DMS 273 (cell line): ENCODE data around the gene BRD7.
A peak's percentile ranks its signal among the peaks of the same experiment; 100 is the strongest.
"Not testable (repeated sequence)": the region's sequence is repeated elsewhere in the genome, so short reads cannot be mapped to it uniquely, and the experiment has no call there.

ENCODE experiments used
- DNase-seq: peaks from one replicate; lab custom pipeline; 2025; ENCODE audit not compliant: unreplicated experiment; lab: John Stamatoyannopoulos, UW

Gene BRD7

DNA sequence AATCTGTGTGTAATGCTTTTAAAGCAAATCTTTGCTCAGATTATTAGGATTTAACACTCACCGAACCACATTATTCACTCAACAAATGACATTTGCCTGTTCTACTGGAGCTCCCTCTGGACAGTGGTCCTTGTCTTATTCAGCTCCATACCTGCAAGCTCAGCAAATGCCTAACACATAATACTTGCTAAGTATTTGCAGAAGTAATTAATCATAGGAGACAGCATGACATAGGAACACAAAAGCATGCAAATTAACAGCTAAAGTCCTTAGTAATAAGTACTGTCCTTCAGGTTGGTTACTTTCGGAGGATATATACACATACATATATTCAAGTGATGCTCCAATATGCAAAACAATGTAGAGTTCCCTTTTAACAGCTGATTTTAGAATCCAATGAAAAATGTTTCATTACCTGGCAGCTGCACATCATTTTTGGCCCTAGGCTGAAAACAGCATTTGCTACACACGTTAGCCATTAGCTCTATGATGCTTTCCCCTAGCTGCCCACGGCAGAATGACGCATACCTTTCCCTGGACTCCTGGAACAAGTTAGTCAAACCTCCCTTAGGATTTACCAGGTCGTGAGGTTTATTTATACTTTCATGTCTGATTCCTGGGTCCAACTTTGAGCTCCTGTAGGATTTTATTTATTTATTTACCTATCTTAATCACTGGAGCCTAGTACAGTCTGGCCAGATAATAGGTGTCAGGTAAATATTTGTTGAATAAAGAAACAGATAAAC, 8.6 kb downstream of the BRD7 start:
- DNase-seq: peak; percentile 33

DNA sequence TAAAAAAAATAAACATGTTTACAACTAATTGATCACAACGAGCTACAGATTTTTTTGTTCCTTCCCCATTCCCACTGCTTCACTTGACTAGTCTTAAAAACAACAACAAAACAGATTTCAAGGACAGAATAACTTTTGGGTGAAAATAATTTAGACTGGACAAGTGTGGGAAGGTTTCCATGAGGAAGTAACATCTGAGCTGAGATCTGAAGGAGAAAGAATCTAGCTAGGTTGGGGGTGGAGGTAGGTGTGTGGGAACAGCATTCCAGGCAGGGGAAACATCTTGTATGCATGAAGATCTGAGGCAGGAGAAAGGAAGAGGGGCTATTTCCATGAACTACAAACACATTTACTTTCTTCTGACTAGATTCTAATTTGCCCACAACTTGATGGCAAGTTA, 9.2 kb downstream of the BRD7 start:
- DNase-seq: no peak

DNA sequence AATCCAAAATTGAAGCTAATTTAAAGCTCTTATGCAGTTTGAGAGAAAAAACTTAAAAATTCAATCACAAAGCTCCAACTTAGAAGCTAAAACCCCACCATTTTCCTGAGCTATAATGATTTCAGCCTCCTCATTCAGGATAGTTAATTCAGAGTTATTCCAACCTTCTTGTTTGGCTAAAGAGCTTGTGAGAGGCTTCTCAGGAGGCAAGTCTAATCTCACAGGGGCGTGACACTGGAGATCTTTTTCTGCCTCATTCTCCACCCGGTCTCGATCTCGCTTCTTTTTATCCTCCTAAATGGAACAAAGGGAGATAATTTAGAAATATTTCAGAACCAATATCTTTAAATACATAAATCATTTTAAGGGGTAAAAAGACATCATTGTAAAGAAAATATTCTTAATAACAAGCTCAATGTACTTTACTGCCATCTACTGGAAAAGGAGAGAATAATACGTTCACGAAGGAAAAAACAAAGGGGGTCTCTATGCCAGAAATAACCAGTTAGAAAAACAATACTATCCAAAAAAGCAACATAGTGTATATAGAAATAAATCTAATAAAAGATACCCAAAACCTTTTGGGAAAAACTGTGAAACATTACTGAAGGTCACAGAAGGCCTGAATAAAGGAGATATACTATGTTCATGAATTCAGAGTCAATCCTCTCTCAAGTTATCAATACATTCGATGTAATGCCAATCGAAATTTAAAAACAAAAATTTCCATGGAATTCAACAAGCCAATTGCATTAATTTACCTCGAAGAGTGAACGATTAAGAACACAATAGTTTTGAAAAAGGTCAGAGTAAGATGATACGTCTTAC, 13.9 kb downstream of the BRD7 start:
- peak; percentile 39 for DNase-seq

DNA sequence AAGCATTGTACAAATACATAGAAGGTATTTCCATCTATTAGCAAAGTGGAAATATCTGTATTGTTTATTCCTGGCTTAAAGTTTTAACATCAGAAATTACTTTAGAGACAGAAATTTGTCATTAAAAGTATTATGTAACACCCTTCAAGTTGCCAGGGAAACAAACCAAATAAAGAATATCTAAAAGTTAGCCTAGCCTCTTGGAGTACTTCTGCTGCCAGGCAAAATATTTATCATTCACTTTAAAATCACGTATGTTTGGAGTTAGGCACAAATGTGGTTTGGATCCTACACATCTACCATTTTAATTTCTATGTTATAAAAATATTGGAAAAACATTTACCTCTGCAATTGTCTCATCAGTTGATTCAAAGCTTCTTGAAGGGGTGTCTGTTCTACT, 14.7 kb downstream of the BRD7 start:
- no peak for DNase-seq

DNA sequence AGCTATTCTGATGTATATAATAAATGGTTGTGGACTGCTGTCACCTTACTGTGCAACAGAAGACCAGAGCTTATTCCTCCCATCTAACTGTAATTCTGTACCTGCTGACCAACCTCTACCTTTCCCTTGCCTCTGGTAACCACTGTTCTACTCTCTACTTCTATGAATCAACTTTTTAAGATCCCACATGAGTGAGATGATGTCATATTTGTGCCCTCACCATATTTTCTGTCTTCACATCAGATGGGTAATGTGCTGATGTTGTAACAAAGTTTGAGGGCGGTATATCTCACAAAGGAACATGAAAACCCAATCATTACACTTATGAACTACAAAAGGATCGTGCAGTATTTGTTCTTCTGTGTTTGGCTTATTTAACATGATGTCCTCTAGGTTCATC, 16.8 kb downstream of the BRD7 start:
- DNase-seq: no peak

DNA sequence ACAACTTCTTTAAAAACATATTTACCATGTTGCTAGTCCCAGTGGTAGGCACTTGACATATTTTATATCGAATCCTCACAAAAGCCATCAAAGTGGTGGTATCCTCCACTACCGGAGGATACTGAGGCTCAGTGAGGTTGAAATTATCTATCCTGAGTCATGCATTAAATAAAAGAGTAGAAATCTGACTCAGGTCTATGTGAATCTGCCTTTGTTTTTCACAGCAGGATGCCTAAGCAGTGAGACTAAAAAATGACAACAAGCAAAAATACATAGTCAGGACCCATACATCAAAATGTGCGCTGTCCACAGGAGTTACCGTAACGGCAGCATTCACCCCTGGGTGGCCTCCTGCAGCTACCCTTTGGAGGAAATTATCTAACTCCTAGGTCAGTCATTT, 17.7 kb downstream of the BRD7 start:
- no peak for DNase-seq

DNA sequence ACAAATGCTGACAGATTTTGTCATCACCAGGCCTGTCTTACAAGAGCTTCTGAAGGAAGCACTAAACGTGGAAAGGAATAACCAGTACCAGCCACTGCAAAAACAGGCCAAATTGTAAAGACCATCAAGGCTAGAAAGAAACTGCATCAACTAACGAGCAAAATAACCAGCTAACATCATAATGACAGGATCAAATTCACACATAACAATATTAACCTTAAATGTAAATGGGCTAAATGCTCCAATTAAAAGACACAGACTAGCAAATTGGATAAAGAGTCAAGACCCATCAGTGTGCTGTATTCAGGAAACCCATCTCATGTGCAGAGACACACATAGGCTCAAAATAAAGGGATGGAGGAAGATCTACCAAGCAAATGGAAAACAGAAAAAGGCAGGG, 23.6 kb downstream of the BRD7 start:
- not testable (repeated sequence) for DNase-seq

DNA sequence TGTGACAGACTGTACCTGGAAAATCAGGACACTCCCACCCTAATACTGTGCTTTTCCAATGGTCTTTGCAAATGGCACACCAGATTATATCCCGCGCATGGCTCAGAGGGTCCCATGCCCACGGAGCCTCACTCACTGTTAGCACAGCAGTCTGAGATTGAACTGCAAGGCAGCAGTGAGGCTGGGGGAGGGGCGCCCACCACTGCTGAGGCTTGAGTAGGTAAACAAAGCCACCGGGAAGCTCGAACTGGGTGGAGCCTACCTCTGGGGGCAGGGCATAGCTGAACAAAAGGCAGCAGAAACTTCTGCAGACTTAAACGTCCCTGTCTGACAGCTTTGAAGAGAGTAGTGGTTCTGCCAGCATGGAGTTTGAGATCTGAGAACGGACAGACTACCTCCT, 25.2 kb downstream of the BRD7 start:
- DNase-seq: not testable (repeated sequence)

DNA sequence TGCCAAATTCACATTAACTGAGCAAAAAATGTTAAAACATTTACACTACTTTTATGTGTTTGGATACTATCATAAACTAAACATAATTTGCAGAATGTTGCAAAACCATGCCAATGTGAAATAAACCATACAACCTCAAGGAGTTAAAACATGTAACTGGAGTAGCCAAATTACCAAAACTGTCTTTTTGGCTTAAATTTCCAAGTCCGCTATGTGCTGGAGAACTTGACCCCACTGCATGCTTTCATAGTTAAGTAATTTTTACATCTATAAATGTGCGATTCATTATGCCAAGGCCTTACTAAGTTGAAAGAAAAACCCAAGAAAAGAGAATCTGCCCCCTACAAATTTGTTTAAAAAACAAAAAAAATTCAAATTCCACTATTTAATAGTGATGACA, 28.2 kb downstream of the BRD7 start:
- DNase-seq: no peak

DNA sequence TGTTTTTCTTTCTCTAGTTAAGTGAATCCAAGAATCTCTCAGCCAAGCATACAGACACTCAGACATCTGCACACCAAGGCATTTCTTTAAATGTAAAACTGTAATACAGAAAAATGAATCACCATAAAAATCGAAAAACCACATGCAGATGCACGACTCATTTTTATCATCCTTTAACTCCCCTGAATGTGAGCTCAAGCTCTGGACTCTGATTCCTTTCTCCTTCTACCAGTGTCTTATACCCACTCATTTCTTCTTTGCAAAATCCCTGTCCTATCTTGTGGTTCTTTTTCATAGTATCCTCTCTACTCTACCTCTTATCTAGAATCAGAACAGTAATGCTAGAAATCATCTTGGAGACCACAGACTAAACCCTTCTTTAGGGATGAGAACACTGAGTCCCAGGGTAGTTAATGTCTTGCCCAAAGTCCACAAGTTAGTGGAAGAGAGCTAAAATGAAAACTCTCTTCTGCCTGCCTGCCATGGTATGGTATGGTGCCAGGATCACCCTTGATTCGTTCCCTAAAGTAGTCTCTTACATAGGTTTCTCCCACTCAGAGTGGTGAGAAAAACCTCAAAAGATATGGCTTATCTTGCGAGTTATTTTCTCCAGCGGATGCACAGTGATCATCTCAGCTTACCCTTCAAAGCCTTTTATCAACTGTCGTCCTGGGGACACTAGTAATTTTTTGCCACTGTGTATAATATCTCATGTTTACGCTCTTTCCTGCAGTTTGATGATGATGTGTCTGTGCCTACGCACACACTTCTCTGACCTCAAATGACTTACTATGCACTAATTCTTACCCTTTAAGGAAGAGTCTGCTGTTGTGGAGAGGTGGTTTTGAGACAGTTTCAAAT, 30.2 kb downstream of the BRD7 start:
- no peak for DNase-seq

DNA sequence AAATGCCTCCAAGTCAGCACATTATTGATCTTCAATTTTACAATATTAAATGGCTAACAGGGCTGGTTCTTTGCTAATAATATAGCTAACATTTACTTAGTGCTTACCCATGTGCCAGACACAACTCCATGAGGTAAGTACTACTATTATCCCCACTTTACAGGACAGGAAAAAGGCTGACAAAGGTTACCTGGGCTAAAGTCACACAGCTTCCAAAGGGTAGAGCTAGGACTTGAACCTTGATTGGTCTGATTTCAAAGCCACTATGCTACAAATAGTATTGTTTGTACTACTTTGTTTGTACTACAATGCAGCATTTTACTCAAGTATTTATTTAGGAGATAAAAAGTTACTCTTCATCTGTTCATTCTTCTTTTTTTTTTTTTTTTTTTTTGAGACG, 31.9 kb downstream of the BRD7 start:
- DNase-seq: no peak

DNA sequence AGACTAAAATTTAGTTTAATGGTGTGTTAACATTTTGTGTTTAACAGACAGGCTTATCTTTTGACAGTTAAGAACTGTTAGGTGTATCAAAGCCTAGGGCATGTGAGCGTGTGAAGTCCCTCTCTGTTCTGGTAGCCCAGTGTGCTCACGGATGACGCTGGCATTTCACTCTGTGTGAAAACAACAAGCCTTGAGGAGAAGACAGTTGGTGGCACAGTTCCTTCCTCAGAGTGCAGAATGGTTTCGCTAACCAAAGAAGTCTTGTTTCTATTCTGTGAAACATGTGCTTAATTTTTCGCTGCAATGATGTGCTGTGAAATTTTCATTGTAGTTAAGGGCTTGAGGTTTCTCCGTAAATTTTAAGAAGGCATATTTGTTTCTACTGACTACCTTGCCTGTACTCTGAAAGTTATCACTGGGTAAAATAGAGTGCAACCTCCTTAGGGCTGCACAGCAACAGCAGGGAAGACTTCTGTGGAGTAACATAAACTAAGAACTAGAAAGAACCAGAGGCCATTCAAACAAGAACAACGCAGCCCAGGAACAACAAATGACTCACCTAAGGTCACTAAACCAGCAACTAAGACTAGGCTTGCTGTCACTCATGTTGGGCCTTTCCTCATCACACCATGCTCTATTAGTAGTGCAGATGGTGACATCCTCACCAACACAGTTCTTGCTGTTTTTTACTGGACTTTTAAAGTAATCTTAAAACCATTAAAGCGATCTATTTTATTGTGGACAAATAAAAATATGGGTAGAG, 33.4 kb downstream of the BRD7 start:
- DNase-seq: no peak

DNA sequence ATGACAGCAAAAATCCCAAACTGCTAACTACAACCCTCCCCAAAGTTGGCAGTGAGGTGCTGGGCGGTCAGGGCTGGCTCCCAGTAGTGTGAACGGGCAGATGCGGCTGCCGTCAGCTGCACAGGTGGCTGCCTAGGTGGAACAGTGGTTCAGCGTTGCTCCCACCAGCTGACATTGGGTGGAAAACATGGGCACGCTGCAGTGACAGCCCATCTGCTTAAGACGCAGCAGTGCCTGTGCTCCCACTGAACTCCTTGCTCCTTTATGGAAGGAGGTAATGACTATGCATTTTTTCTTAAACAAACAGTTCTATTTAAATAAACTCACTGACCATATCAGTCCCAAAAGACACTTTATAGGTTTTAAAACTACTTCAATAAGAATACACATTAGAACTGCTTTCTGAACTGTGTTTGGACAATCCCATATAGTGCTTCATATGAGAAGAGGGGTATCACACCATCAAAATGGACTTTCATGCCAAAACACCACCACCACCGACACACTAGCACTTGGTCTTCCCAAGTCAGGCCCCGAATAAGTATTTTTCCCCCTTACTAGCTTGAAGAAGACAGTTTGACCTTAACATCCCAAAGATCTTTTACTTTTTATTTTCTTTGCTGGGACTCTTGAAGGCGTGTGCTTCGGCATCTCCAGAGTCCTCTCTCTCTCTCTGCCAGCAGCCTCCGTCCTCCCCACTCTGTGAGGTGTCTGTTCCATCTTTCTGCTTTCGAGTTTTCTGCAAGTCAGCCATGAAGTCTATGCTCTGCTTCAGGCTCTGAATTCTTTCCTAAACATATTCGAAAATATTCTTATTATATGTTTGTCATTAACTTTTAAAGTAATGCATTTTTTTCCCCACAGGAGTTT, 34.4 kb downstream of the BRD7 start:
- DNase-seq: no peak

DNA sequence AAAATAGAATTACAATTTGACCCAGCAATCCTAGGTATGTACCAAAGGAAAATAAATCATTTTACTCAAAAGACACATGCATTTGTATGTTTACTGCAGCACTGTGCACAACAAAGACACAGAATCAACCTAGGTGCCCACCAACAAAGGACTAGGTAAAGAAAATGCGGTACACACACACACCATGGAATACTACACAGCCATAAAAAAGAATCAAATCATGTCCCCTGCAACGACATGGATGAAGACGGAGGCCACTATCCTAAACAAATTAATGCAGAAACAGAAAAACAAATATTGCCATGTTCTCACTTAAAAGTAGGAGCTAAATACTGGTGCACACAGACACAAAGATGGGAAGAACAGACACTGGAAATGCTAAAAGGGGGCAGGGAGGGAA, 36.2 kb downstream of the BRD7 start:
- no peak for DNase-seq

DNA sequence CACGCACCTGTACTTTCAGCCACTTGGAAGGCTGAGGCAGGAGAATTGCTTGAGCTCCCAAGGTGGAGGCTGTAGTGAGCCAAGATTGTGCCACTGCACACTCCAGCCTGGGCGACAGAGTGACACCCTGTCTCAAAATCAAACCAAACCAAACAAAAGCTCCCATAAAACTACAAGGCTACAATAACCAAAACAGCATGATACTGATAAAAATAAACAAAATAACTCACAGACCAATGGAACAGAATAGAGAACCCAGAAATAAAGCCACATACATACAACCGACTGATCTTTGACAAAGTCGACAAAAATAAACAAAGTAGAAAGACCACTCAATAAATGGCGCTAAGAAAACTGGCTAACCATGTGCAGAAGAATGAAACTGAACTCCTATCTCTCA, 37.2 kb downstream of the BRD7 start:
- DNase-seq: no peak

DNA sequence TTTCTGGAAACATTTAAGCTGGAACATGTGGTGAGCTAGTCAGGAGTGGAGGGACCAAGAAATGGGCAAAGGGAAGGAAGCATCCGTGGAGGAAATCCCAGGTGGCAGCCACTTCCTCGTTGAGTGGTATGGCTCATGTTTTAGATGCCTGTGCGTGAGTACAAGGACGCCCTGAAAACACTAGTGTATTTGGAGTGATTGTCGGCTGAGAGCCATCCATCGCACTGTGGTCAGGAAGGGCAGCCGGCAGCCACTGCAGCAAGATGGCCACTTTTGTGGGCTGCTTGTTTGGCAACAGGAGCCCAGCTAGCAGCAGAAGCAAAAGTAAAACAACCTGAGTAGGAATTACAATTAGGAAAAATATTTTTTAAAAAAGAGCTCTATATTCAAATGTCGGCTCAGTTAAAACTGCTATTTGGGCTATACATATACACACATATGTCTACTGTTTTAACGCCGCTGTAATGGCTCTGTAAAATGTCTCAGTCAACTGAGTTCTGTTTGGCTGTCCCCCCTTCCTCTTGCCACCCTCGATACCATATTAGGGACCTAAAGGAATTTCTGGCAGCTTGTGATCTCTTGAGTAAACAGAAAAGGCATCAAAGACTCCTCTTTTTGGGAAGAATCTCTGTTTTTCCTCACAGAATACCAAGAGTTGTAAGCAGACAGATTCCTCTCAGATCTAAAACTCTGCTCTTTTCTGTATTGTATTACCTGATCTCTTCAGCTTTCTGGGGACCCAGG, 39.2 kb downstream of the BRD7 start:
- no peak for DNase-seq

DNA sequence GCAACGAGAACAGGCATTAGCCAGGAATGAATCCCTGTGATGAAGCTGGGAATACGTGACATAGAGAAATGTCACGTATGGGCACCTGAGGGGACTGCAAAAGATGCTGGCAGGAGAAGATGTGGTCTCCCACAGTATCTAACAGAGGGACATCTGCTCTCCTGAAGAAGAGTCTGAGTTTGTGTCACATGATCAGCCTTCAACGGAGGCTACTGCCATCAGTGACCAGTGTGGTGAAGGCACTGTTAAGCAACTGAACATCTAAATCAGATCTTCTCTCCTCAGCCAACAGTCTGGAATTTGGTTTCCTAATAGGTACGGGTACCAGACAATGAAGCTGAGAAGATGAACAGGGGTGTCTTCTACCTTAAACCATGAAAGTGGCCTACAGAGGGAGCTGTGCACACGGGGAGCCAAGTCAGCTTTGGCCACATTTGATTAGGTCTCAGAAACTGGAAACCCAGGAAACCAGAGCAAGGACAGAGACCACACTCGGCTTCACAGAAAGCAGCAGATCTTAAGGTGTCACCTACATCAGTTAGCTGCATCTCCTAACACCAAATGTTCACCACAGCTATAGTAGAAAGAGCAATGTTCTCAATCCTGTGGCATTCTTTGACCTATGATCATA, 41.8 kb downstream of the BRD7 start:
- DNase-seq: peak; percentile 54

DNA sequence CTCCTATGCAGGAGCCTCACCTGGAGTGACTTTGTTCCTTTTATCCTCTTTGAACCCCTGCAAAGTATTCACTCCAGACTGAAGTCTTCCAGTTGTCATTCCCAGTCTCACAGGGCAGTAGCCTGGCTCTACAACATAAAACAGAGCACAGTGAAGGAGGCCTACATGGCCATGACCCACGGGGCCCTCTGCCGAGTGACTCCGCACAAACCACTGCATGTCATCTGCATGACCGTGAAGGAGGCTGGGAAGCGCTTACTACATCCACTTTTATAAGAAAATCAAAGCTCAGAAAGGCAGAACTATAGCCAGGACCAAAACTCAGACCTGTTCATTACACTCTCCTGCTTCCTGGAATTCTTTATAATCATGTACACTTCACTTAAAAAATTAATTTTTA, 42.5 kb downstream of the BRD7 start:
- DNase-seq: no peak

DNA sequence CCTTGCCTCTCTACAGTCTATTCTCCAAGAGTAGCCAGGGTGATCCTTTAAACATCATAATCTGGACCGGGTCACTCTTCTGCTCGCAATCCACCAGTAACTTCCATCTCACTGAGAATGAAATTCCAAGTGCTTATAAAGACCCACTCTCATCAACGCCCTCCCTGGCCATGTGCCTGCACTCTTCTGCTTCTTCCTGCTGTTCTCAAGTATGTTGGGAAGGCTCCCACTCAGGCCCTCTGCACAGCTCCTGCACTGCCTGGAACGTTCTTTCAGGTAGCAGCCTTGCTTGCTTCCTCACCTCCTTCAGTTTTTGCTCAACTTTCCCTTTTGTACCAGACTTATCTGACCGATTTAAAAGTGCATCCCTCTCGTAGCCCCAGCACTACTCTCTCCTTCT, 44.4 kb downstream of the BRD7 start:
- DNase-seq: no peak
